ENCODE data around the gene LCTL. TPM values are rescaled to one million over a fixed set of nuclear protein-coding genes. Genes with fewer than 3 reads are reported as not detected.

LCTL gene
- total RNA-seq, 1 experiment from 2014 or later, result not detected

DNA sequence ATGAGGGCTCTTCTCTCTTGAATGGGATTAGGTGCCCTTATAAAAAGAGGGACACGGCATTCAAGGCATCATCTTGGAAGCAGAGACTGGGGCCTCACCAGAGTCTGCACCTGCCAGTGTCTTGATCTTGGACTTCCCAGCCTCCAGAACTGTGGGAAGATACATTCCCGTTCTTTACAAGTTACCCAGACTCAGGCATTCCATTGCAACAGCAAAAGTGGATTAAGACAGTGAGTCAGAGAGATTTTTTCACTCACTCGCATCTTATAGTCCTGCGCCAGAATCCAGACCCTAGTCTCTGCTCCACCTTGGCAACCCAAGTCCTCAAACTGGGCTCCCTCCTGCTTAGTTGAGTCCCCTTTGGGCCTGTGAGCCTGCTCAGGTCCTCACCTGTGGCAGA lies 2.7 kb downstream of the LCTL start:
- Histone ChIP-seq H4K20me1 (ENCODE audit: insufficient read depth) (no peaks in the 10 kb centered on the region), H3K9me3 (ENCODE audit: control insufficient read depth in 1 of 2, insufficient read depth in 1 of 2, low read depth in 1 of 2, low read length in 2 of 2) (no peaks in the 10 kb centered on the region), H3K27ac (ENCODE audit: low read depth, low read length) (no peak overlapping the region), H3K27me3 (ENCODE audit: insufficient read depth, low read length) (no peaks in the 10 kb centered on the region), H3K4me2 (ENCODE audit: low read length) (no peak overlapping the region), H3K79me2 (ENCODE audit: insufficient read depth, low read length) (no peaks in the 10 kb centered on the region), H3K36me3 (ENCODE audit: control insufficient read depth in 1 of 2, insufficient read depth in 2 of 2, low read length in 2 of 2) (no peaks in the 10 kb centered on the region), H3K4me3 (replicated peaks in 1 of 2; ENCODE audit: low read depth in 1 of 2, low read length in 2 of 2) (no peak overlapping the region), H3K9me2 (ENCODE audit: insufficient read depth) (no peaks in the 10 kb centered on the region), H2AFZ (ENCODE audit: low read depth, low read length, poor library complexity, severe bottlenecking) (no peak overlapping the region), H3K9ac (ENCODE audit: low read length) (no peak overlapping the region), H3K4me1 (ENCODE audit: control insufficient read depth in 1 of 2, insufficient read depth in 2 of 2, low read length in 2 of 2) (peaks cover 0 to 5% of the 10 kb centered on the region in 2 experiments; a peak in 1 of 4 replicates)
- POLR2A ChIA-PET, result no interaction called here
- BruUV-seq (replicated peaks), result no TSS peak
- RAD21 ChIA-PET (ENCODE audit: low non-redundant PET in 1 of 2, low total read pairs in 2 of 2, uncharacterized antibody in 2 of 2, unreplicated experiment in 2 of 2), result no interaction called here
- CTCF ChIA-PET, result no interaction called here
- DNase-seq (ENCODE audit: low read depth, low spot score) (no peak), ATAC-seq (no peak)
- intact Hi-C loops (cut with micrococcal nuclease), result no loop called here
- TF ChIP-seq, protein P1, sequence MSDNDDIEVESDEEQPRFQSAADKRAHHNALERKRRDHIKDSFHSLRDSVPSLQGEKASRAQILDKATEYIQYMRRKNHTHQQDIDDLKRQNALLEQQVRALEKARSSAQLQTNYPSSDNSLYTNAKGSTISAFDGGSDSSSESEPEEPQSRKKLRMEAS (IDR thresholded peaks at IDR 0.05), result no peak
- TF ChIP-seq JUND (IDR thresholded peaks at IDR 0.05), result no peak
- TF ChIP-seq ZFX (IDR thresholded peaks at IDR 0.05), result no peak
- no peak for TF ChIP-seq SRF (IDR thresholded peaks at IDR 0.05; ENCODE audit: low read depth)
- TF ChIP-seq POLR2A (IDR thresholded peaks at IDR 0.05; ENCODE audit: borderline replicate concordance, extremely low read depth, insufficient read depth, insufficient read length), result no peak
- no peak for TF ChIP-seq FOSL1 (IDR thresholded peaks at IDR 0.05; ENCODE audit: low read depth)
- TF ChIP-seq, protein P2, sequence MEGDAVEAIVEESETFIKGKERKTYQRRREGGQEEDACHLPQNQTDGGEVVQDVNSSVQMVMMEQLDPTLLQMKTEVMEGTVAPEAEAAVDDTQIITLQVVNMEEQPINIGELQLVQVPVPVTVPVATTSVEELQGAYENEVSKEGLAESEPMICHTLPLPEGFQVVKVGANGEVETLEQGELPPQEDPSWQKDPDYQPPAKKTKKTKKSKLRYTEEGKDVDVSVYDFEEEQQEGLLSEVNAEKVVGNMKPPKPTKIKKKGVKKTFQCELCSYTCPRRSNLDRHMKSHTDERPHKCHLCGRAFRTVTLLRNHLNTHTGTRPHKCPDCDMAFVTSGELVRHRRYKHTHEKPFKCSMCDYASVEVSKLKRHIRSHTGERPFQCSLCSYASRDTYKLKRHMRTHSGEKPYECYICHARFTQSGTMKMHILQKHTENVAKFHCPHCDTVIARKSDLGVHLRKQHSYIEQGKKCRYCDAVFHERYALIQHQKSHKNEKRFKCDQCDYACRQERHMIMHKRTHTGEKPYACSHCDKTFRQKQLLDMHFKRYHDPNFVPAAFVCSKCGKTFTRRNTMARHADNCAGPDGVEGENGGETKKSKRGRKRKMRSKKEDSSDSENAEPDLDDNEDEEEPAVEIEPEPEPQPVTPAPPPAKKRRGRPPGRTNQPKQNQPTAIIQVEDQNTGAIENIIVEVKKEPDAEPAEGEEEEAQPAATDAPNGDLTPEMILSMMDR (IDR thresholded peaks at IDR 0.05 in 2 of 3, conservative IDR thresholded peaks at IDR 0.05 in 1 of 3; ENCODE audit: borderline replicate concordance in 1 of 3, insufficient read depth in 1 of 3, low read depth in 2 of 3, low read length in 2 of 3), result no peak
- no peak for TF ChIP-seq CEBPB (IDR thresholded peaks at IDR 0.05; ENCODE audit: low read depth)
- no peak for TF ChIP-seq TCF7L2 (IDR thresholded peaks at IDR 0.05; ENCODE audit: borderline replicate concordance, extremely low read depth, insufficient read depth, insufficient read length)
- TF ChIP-seq, protein P3, sequence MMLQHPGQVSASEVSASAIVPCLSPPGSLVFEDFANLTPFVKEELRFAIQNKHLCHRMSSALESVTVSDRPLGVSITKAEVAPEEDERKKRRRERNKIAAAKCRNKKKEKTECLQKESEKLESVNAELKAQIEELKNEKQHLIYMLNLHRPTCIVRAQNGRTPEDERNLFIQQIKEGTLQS (IDR thresholded peaks at IDR 0.05), result no peak
